ENCODE results near the gene SLC12A7.

SLC12A7 gene

GRCh38 chr5:1125030-1125357, 13.1 kb upstream of the SLC12A7 start:
- no peak for DNase-seq (ENCODE audit: low read depth)

- no peak for DNase-seq (ENCODE audit: low read depth)
Observed at GRCh38 chr5:1124205-1125029, 12.6 kb upstream of the SLC12A7 start.

GRCh38 chr5:1123418-1124147, 11.7 kb upstream of the SLC12A7 start:
- no peak for DNase-seq (ENCODE audit: low read depth)

GRCh38 chr5:1122511-1123294, 10.8 kb upstream of the SLC12A7 start:
- no peak for DNase-seq (ENCODE audit: low read depth)

- no peak for DNase-seq (ENCODE audit: low read depth)
Observed at GRCh38 chr5:1121891-1122290, 10.0 kb upstream of the SLC12A7 start.

- DNase-seq (ENCODE audit: low read depth), result no peak
Observed at GRCh38 chr5:1121044-1121443, 9.2 kb upstream of the SLC12A7 start.

GRCh38 chr5:1120236-1120999, 8.6 kb upstream of the SLC12A7 start:
- no peak for DNase-seq (ENCODE audit: low read depth)

GRCh38 chr5:1119312-1119831, 7.5 kb upstream of the SLC12A7 start:
- DNase-seq (ENCODE audit: low read depth), result no peak

GRCh38 chr5:1118738-1119137, 6.9 kb upstream of the SLC12A7 start:
- DNase-seq (ENCODE audit: low read depth), result no peak

- DNase-seq (ENCODE audit: low read depth), result no peak
Observed at GRCh38 chr5:1118231-1118698, 6.4 kb upstream of the SLC12A7 start.

- no peak for DNase-seq (ENCODE audit: low read depth)
Observed at GRCh38 chr5:1116977-1117376, 5.1 kb upstream of the SLC12A7 start.

- DNase-seq (ENCODE audit: low read depth), result no peak
Observed at GRCh38 chr5:1116109-1116740, 4.4 kb upstream of the SLC12A7 start.

- DNase-seq (ENCODE audit: low read depth), result no peak
Observed at GRCh38 chr5:1115123-1115815, 3.4 kb upstream of the SLC12A7 start.

GRCh38 chr5:1113805-1114586, 2.1 kb upstream of the SLC12A7 start:
- DNase-seq (ENCODE audit: low read depth), result no peak

- no peak for DNase-seq (ENCODE audit: low read depth)
Observed at GRCh38 chr5:1113332-1113690, 1.4 kb upstream of the SLC12A7 start.

- no peak for DNase-seq (ENCODE audit: low read depth)
Observed at GRCh38 chr5:1112596-1113331, 901 bp upstream of the SLC12A7 start.

GRCh38 chr5:1111241-1111726, 579 bp downstream of the SLC12A7 start:
- DNase-seq (ENCODE audit: low read depth), result no peak

GRCh38 chr5:1110307-1111240, 1.3 kb downstream of the SLC12A7 start:
- DNase-seq (ENCODE audit: low read depth), result no peak
